Keratinocyte (primary cell): ENCODE data around the gene LIN28B. TPM values are rescaled to one million over a fixed set of nuclear protein-coding genes. Genes with fewer than 3 reads are reported as not detected.

Source experiments
- DNase-seq: peaks from one replicate; pipeline ENCODE4 v3.0.0-alpha.2; 2011; ENCODE audit warnings: low read depth, missing footprints, low spot score
- FAIRE-seq: peaks from 2 replicates; lab custom pipeline; 2011; peaks lifted over from hg19 to GRCh38; lab: Jason Lieb, UNC
- H2AFZ ChIP-seq: 2 replicates; pipeline ENCODE4 v1.6.0; 2012; ENCODE audit warnings: low read length, control low read depth, inconsistent platforms; ENCODE audit not compliant: control insufficient read depth
- H3K27ac ChIP-seq: 2 replicates; pipeline ENCODE4 v1.5.1; 2011; ENCODE audit warnings: low read length; ENCODE audit not compliant: control insufficient read depth, insufficient read depth
- H3K27me3 ChIP-seq: 3 replicates; pipeline ENCODE4 v1.6.0; 2011; ENCODE audit warnings: low read length; ENCODE audit not compliant: control insufficient read depth, insufficient read depth; ENCODE audit errors: extremely low read depth
- H3K36me3 ChIP-seq, 2 experiments: 2 replicates in 1 of 2; 3 replicates in 1 of 2; pipeline ENCODE4 v1.5.1; 2011; ENCODE audit warnings: low read length in 2 of 2, mild to moderate bottlenecking in 1 of 2; ENCODE audit not compliant: control insufficient read depth in 2 of 2, insufficient read depth in 2 of 2; ENCODE audit errors: extremely low read depth in 1 of 2
- H3K4me1 ChIP-seq: 3 replicates; pipeline ENCODE4 v1.5.1; 2011; ENCODE audit warnings: low read length; ENCODE audit not compliant: control insufficient read depth, insufficient read depth; ENCODE audit errors: extremely low read depth
- H3K4me2 ChIP-seq: 3 replicates; pipeline ENCODE4 v1.6.0; 2011; ENCODE audit warnings: low read depth, low read length; ENCODE audit not compliant: control insufficient read depth, insufficient read depth; ENCODE audit errors: extremely low read depth
- H3K4me3 ChIP-seq, 3 experiments: fragments of 200-600 bp in 1 of 3; sonication (generic) in 1 of 3; 2 replicates in 2 of 3; 3 replicates in 1 of 3; pipeline ENCODE4 v1.5.1; 2011 to 2016; ENCODE audit warnings: low read length in 3 of 3, mild to moderate bottlenecking in 3 of 3, control low read depth in 2 of 3, inconsistent platforms in 1 of 3, low read depth in 1 of 3, mixed read lengths in 1 of 3, mixed run types in 1 of 3, moderate library complexity in 1 of 3; ENCODE audit not compliant: control insufficient read depth in 2 of 3, insufficient read depth in 2 of 3; ENCODE audit errors: extremely low read depth in 1 of 3
- H3K79me2 ChIP-seq: 2 replicates; pipeline ENCODE4 v1.6.0; 2012; ENCODE audit warnings: low read length; ENCODE audit not compliant: control insufficient read depth, insufficient read depth
- H3K9ac ChIP-seq: 3 replicates; pipeline ENCODE4 v1.6.0; 2011; ENCODE audit warnings: low read length; ENCODE audit not compliant: control insufficient read depth, insufficient read depth; ENCODE audit errors: extremely low read depth
- H3K9me1 ChIP-seq: 3 replicates; pipeline ENCODE4 v1.6.0; 2011; ENCODE audit warnings: low read length; ENCODE audit not compliant: control insufficient read depth, insufficient read depth; ENCODE audit errors: extremely low read depth
- H3K9me3 ChIP-seq: 2 replicates; pipeline ENCODE4 v1.5.1; 2012; ENCODE audit warnings: low read depth, low read length; ENCODE audit not compliant: control insufficient read depth
- H4K20me1 ChIP-seq: 3 replicates; pipeline ENCODE4 v1.6.0; 2011; ENCODE audit warnings: low read length; ENCODE audit not compliant: control insufficient read depth, insufficient read depth; ENCODE audit errors: extremely low read depth
- CTCF ChIP-seq, 3 experiments: IDR thresholded peaks in 1 of 3; conservative IDR thresholded peaks in 1 of 3; optimal IDR thresholded peaks in 1 of 3; 2 replicates in 2 of 3; 3 replicates in 1 of 3; pipeline versions ENCODE3 to v1.5.1; 2011; ENCODE audit warnings: low read length in 3 of 3, mild to moderate bottlenecking in 3 of 3, moderate library complexity in 2 of 3, control low read depth in 1 of 3, inconsistent platforms in 1 of 3; ENCODE audit not compliant: insufficient read depth in 2 of 3; ENCODE audit errors: extremely low read depth in 1 of 3
- EZH2 ChIP-seq: IDR thresholded peaks from one replicate; pipeline ENCODE4 v1.6.1; 2012; ENCODE audit warnings: inconsistent platforms, mild to moderate bottlenecking, low read length, moderate library complexity
- dilution Hi-C: fragments of 300-500 bp; cut with MboI; formaldehyde crosslinking; loops from one replicate; pipeline ENCODE4 v1.7.0; 2020; ENCODE audit warnings: low sequenced_read_pairs; ENCODE audit not compliant: extremely low pct_ligation_motif_present
- polyA plus RNA-seq, 5 experiments: library from polyadenylated mRNA; depleted of rRNA in 3 of 5; stranded (reverse) in 3 of 5; stranded (forward) in 1 of 5; unstranded in 1 of 5; fragments of >200 nt; gene quantifications; 1 replicate in 1 of 5; 2 replicates in 3 of 5; 3 replicates in 1 of 5; pipeline versions ENCODE4 v1.2.1 to v1.2.3, GENCODE V29; 2011 to 2012; ENCODE audit warnings: missing spikeins in 2 of 5, low read depth in 1 of 5, low replicate concordance in 1 of 5

Gene LIN28B
- polyA plus RNA-seq, 1 donor (not counting 4 experiments of a cell fraction or from before 2014, with no cell fraction given) = not detected

DNA sequence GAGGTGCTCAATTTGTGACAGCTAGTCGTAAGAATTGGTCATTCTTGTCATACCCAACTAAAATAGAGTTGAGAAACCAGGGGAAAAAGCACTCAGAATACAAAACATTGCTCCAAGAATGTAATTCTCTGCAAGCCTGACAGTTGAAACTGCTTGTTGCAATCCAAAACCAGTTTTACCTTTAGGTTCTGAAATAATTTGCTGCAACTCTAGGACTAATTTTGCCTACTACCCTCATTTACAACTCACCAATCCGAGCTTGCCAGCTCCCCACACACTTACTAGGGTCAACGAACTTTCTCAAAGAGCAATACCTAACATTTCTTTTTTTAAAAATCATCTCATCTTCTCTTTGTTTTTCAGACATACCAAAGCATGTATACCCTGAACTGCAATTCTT lies 29.7 kb downstream of the LIN28B start:
- no peaks in the 10 kb centered on the region for H3K9me3 ChIP-seq
- H3K4me3 ChIP-seq = no peak overlapping the region
- H4K20me1 ChIP-seq = no peaks in the 10 kb centered on the region
- no peaks in the 10 kb centered on the region for H3K36me3 ChIP-seq
- DNase-seq (no peak), FAIRE-seq (no peak)
- no peak overlapping the region for H2AFZ ChIP-seq
- no peak overlapping the region for H3K27ac ChIP-seq
- H3K27me3 ChIP-seq = no peaks in the 10 kb centered on the region
- no peak overlapping the region for H3K4me2 ChIP-seq
- H3K4me1 ChIP-seq = no peaks in the 10 kb centered on the region
- dilution Hi-C loops = no loop called here
- TF ChIP-seq CTCF (optimal IDR thresholded peaks at IDR 0.05 in 1 of 3, IDR thresholded peaks at IDR 0.05 in 1 of 3, conservative IDR thresholded peaks at IDR 0.05 in 1 of 3; ENCODE audit: extremely low read depth in 1 of 3, insufficient read depth in 2 of 3, low read length in 3 of 3) (no peak), EZH2 (no peak)
- H3K79me2 ChIP-seq = no peaks in the 10 kb centered on the region
- H3K9ac ChIP-seq = no peak overlapping the region
- H3K9me1 ChIP-seq = no peaks in the 10 kb centered on the region

- dilution Hi-C loops = no loop called here
- Histone ChIP-seq H3K36me3 (no peaks in the 10 kb centered on the region), H3K27ac (no peak overlapping the region), H3K79me2 (no peaks in the 10 kb centered on the region), H3K4me1 (no peaks in the 10 kb centered on the region), H3K9ac (no peak overlapping the region), H3K4me2 (no peak overlapping the region), H3K9me3 (no peaks in the 10 kb centered on the region), H4K20me1 (no peaks in the 10 kb centered on the region), H2AFZ (no peak overlapping the region), H3K4me3 (no peak overlapping the region), H3K9me1 (no peaks in the 10 kb centered on the region), H3K27me3 (no peaks in the 10 kb centered on the region)
- TF ChIP-seq EZH2 (no peak), CTCF (optimal IDR thresholded peaks at IDR 0.05 in 1 of 3, IDR thresholded peaks at IDR 0.05 in 1 of 3, conservative IDR thresholded peaks at IDR 0.05 in 1 of 3; ENCODE audit: extremely low read depth in 1 of 3, insufficient read depth in 2 of 3, low read length in 3 of 3) (no peak)
- DNase-seq = no peak
- FAIRE-seq = no peak
Measured at GRCh38 chr6:104987218-104987617, 30.3 kb downstream of the LIN28B start.
